ENCODE data around the gene TEX28. TPM values are rescaled to one million over a fixed set of nuclear protein-coding genes. Genes with fewer than 3 reads are reported as not detected.

The TEX28 gene
- total RNA-seq, 2 experiments from 2014 or later, result not detected

Other genes with a start within 250 kb of the TEX28 start
- gene MECP2, start 197.4 kb downstream of the TEX28 start, total RNA-seq, result 10 to 100 TPM; 47.1 to 50.2 TPM
- not detected for gene OPN1LW, start 150.9 kb downstream of the TEX28 start, total RNA-seq
- gene OPN1MW, start 112.5 kb downstream of the TEX28 start, total RNA-seq, result not detected
- not detected for gene OPN1MW2, start 75.4 kb downstream of the TEX28 start, total RNA-seq
- gene OPN1MW3, start 37.5 kb downstream of the TEX28 start, total RNA-seq, result not detected
- not detected for gene TKTL1, start 671 bp upstream of the TEX28 start, total RNA-seq
- 100 to 1,000 TPM; 398 to 404 TPM for gene FLNA, start 79.5 kb upstream of the TEX28 start, total RNA-seq
- 10 to 100 TPM; 62.7 to 70.0 TPM for gene EMD, start 84.2 kb upstream of the TEX28 start, total RNA-seq
- gene RPL10, start 103.3 kb upstream of the TEX28 start, total RNA-seq, result 1,000 to 10,000 TPM; 3,331 to 3,466 TPM
- gene DNASE1L1, start 114.1 kb upstream of the TEX28 start, total RNA-seq, result 1 to 10 TPM; 7.9 to 9.0 TPM
- 10 to 100 TPM; 63.7 to 66.5 TPM for gene TAFAZZIN, start 116.4 kb upstream of the TEX28 start, total RNA-seq
- gene ATP6AP1, start 133.6 kb upstream of the TEX28 start, total RNA-seq, result 10 to 100 TPM; 20.3 to 21.1 TPM
- 10 to 100 TPM; 93.6 to 96.9 TPM for gene GDI1, start 142.0 kb upstream of the TEX28 start, total RNA-seq
- gene FAM50A, start 149.0 kb upstream of the TEX28 start, total RNA-seq, result 10 to 100 TPM; 39.7 to 43.7 TPM
- 1 to 10 TPM; 5.9 to 7.6 TPM for gene PLXNA3, start 163.2 kb upstream of the TEX28 start, total RNA-seq
- gene LAGE3, start 184.2 kb upstream of the TEX28 start, total RNA-seq, result 10 to 100 TPM; 42.3 to 42.8 TPM
- 10 to 100 TPM; 37.4 to 38.2 TPM for gene UBL4A, start 191.5 kb upstream of the TEX28 start, total RNA-seq
- gene SLC10A3, start 195.5 kb upstream of the TEX28 start, total RNA-seq, result 1 to 10 TPM; 6.7 to 6.9 TPM
- 10 to 100 TPM; 17.8 to 21.4 TPM for gene FAM3A, start 221.1 kb upstream of the TEX28 start, total RNA-seq